Osteoblast (primary cell): ENCODE data around the gene CCNL2. TPM values are rescaled to one million over a fixed set of nuclear protein-coding genes. Genes with fewer than 3 reads are reported as not detected.

Experiments
- DNase-seq: peaks from one replicate; pipeline ENCODE4 v3.0.0; 2011; ENCODE audit warnings: low spot score, mixed read lengths; ENCODE audit not compliant: insufficient read length; ENCODE audit errors: missing footprints
- H2AFZ ChIP-seq: 2 replicates; pipeline ENCODE4 v1.6.0; 2011; ENCODE audit warnings: mild to moderate bottlenecking, low read length
- H3K27ac ChIP-seq: 2 replicates; pipeline ENCODE4 v1.5.1; 2011; ENCODE audit warnings: mild to moderate bottlenecking, low read depth, low read length, moderate library complexity
- H3K27me3 ChIP-seq: 2 replicates; pipeline ENCODE4 v1.6.0; 2012; ENCODE audit warnings: mild to moderate bottlenecking, control low read depth, inconsistent platforms, low read length, moderate library complexity; ENCODE audit not compliant: insufficient read depth
- H3K36me3 ChIP-seq: 2 replicates; pipeline ENCODE4 v1.5.1; 2011; ENCODE audit warnings: mild to moderate bottlenecking, low read length, control low read depth, moderate library complexity; ENCODE audit not compliant: insufficient read depth
- H3K4me1 ChIP-seq: 2 replicates; pipeline ENCODE4 v1.5.1; 2011; ENCODE audit warnings: mild to moderate bottlenecking, low read length, control low read depth, moderate library complexity; ENCODE audit not compliant: insufficient read depth
- H3K4me2 ChIP-seq: 2 replicates; pipeline ENCODE4 v1.6.0; 2011; ENCODE audit warnings: mild to moderate bottlenecking, low read length; ENCODE audit not compliant: insufficient read depth
- H3K4me3 ChIP-seq: fragments of 200-600 bp; sonication (generic); 3 replicates; pipeline ENCODE4 v1.5.1; 2012; ENCODE audit warnings: mild to moderate bottlenecking, low read length, inconsistent platforms; ENCODE audit not compliant: insufficient read depth
- H3K79me2 ChIP-seq: 2 replicates; pipeline ENCODE4 v1.6.0; 2012; ENCODE audit warnings: mild to moderate bottlenecking, low read length, control low read depth, inconsistent platforms; ENCODE audit not compliant: insufficient read depth
- H3K9me3 ChIP-seq: 2 replicates; pipeline ENCODE4 v1.5.1; 2011; ENCODE audit warnings: low read depth, low read length, control low read depth
- H4K20me1 ChIP-seq: 2 replicates; pipeline ENCODE4 v1.6.0; 2012; ENCODE audit warnings: mild to moderate bottlenecking, low read length, control low read depth; ENCODE audit not compliant: insufficient read depth
- CTCF ChIP-seq: IDR thresholded peaks from 2 replicates; pipeline ENCODE4 v1.5.1; 2011; ENCODE audit warnings: mild to moderate bottlenecking, low read depth, low read length, moderate library complexity; ENCODE audit errors: extremely low read depth
- total RNA-seq: library from RNA; depleted of rRNA; stranded (reverse); fragments of >200 nt; gene quantifications from 2 replicates; pipeline ENCODE4 v1.2.3, GENCODE V29; 2012

CCNL2 gene
- total RNA-seq, 1 donor: 138 TPM

- Histone ChIP-seq H4K20me1 (peaks cover 38% of the 10 kb centered on the region), H3K27ac (peak overlapping the region; percentile 80), H3K4me1 (peaks cover 22% of the 10 kb centered on the region), H3K9me3 (no peaks in the 10 kb centered on the region), H3K4me3 (peak overlapping the region; percentile 99), H3K79me2 (peaks cover 81% of the 10 kb centered on the region), H3K4me2 (peak overlapping the region; percentile 97), H2AFZ (peak overlapping the region; percentile 88), H3K36me3 (peaks cover 59% of the 10 kb centered on the region), H3K27me3 (no peaks in the 10 kb centered on the region)
- peak; percentile 77 for DNase-seq
- TF ChIP-seq CTCF: no peak
These were observed 403 bp downstream of the CCNL2 start for GRCh38 chr1:1398677-1399186.

- Histone ChIP-seq H4K20me1 (peaks cover 45% of the 10 kb centered on the region), H3K4me2 (peak overlapping the region; percentile 97)
These were observed 1.2 kb downstream of the CCNL2 start for GRCh38 chr1:1397839-1398523.

GRCh38 chr1:1395166-1395565, 4.0 kb downstream of the CCNL2 start:
- Histone ChIP-seq H4K20me1 (peaks cover 31% of the 10 kb centered on the region), H3K4me3 (no peak overlapping the region), H3K27ac (no peak overlapping the region), H3K9me3 (no peaks in the 10 kb centered on the region), H3K4me1 (peaks cover 9% of the 10 kb centered on the region), H3K4me2 (no peak overlapping the region), H2AFZ (no peak overlapping the region), H3K27me3 (no peaks in the 10 kb centered on the region), H3K79me2 (peaks cover 79% of the 10 kb centered on the region), H3K36me3 (peaks cover 70% of the 10 kb centered on the region)
- TF ChIP-seq CTCF: no peak
- DNase-seq: no peak

More at GRCh38 chr1:1397839-1398523, 1.2 kb downstream of the CCNL2 start:
- no peak overlapping the region for H2AFZ ChIP-seq
- no peak for TF ChIP-seq CTCF
- H3K4me1 ChIP-seq: peaks cover 20% of the 10 kb centered on the region
- DNase-seq: peak; percentile 73
- peak overlapping the region; percentile 99 for H3K4me3 ChIP-seq
- H3K79me2 ChIP-seq: peaks cover 85% of the 10 kb centered on the region
- H3K27me3 ChIP-seq: no peaks in the 10 kb centered on the region
- H3K36me3 ChIP-seq: peaks cover 62% of the 10 kb centered on the region
- H3K27ac ChIP-seq: peak overlapping the region; percentile 80
- H3K9me3 ChIP-seq: no peaks in the 10 kb centered on the region

- H3K9me3 ChIP-seq: no peaks in the 10 kb centered on the region
- peaks cover 80% of the 10 kb centered on the region for H3K36me3 ChIP-seq
- TF ChIP-seq CTCF: no peak
- H3K27me3 ChIP-seq: no peaks in the 10 kb centered on the region
- peaks cover 74% of the 10 kb centered on the region for H3K79me2 ChIP-seq
- H4K20me1 ChIP-seq: peaks cover 28% of the 10 kb centered on the region
- DNase-seq: peak; percentile 67
- H2AFZ ChIP-seq: no peak overlapping the region
- peaks cover 7% of the 10 kb centered on the region for H3K4me1 ChIP-seq
- H3K4me3 ChIP-seq: no peak overlapping the region
- no peak overlapping the region for H3K27ac ChIP-seq
- no peak overlapping the region for H3K4me2 ChIP-seq
These were observed 5.0 kb downstream of the CCNL2 start for GRCh38 chr1:1394116-1394515.
